ENCODE results near the gene RNGTT.
"Not testable (repeated sequence)": the region's sequence is repeated elsewhere in the genome, so short reads cannot be mapped to it uniquely, and the experiment has no call there.

RNGTT gene

GRCh38 chr6:88864359-88865054, 98.9 kb downstream of the RNGTT start:
- DNase-seq: peak in 1 of 5 experiments; percentile 2

GRCh38 chr6:88860310-88860709, 103.1 kb downstream of the RNGTT start:
- DNase-seq: no peak

- DNase-seq: no peak
Observed at GRCh38 chr6:88858455-88858854, 105.0 kb downstream of the RNGTT start.

- DNase-seq: no peak
Observed at GRCh38 chr6:88856566-88856965, 106.9 kb downstream of the RNGTT start.

GRCh38 chr6:88855541-88856147, 107.8 kb downstream of the RNGTT start:
- DNase-seq: no peak

GRCh38 chr6:88852775-88853174, 110.6 kb downstream of the RNGTT start:
- DNase-seq: no peak

GRCh38 chr6:88852000-88852399, 111.4 kb downstream of the RNGTT start:
- no peak for DNase-seq

- DNase-seq: no peak
Observed at GRCh38 chr6:88848870-88849269, 114.5 kb downstream of the RNGTT start.

- DNase-seq: no peak
Observed at GRCh38 chr6:88843040-88843439, 120.4 kb downstream of the RNGTT start.

- no peak for DNase-seq
Observed at GRCh38 chr6:88842320-88842719, 121.1 kb downstream of the RNGTT start.

- DNase-seq: no peak
Observed at GRCh38 chr6:88840796-88841539, 122.5 kb downstream of the RNGTT start.

- no peak for DNase-seq
Observed at GRCh38 chr6:88840289-88840688, 123.1 kb downstream of the RNGTT start.

GRCh38 chr6:88839280-88839679, 124.1 kb downstream of the RNGTT start:
- no peak for DNase-seq

GRCh38 chr6:88835210-88835609, 128.2 kb downstream of the RNGTT start:
- DNase-seq: no peak

GRCh38 chr6:88833071-88833470, 130.3 kb downstream of the RNGTT start:
- DNase-seq: not testable (repeated sequence)

GRCh38 chr6:88827599-88827998, 135.8 kb downstream of the RNGTT start:
- DNase-seq: not testable (repeated sequence)

GRCh38 chr6:88825856-88826255, 137.6 kb downstream of the RNGTT start:
- DNase-seq: no peak

- DNase-seq: no peak
Observed at GRCh38 chr6:88823998-88824397, 139.4 kb downstream of the RNGTT start.

- no peak for DNase-seq
Observed at GRCh38 chr6:88815491-88815890, 147.9 kb downstream of the RNGTT start.

GRCh38 chr6:88814909-88815308, 148.5 kb downstream of the RNGTT start:
- no peak for DNase-seq

- DNase-seq: no peak
Observed at GRCh38 chr6:88813045-88813444, 150.4 kb downstream of the RNGTT start.

- no peak for DNase-seq
Observed at GRCh38 chr6:88810701-88811100, 152.7 kb downstream of the RNGTT start.

- no peak for DNase-seq
Observed at GRCh38 chr6:88810089-88810488, 153.3 kb downstream of the RNGTT start.

GRCh38 chr6:88808381-88808780, 155.0 kb downstream of the RNGTT start:
- DNase-seq: no peak

Data from T-helper 2 cell (primary cell).